ENCODE data around the gene NPIPB4.
"Not testable (repeated sequence)": the region's sequence is repeated elsewhere in the genome, so short reads cannot be mapped to it uniquely, and the experiment has no call there.

Gene NPIPB4

DNA sequence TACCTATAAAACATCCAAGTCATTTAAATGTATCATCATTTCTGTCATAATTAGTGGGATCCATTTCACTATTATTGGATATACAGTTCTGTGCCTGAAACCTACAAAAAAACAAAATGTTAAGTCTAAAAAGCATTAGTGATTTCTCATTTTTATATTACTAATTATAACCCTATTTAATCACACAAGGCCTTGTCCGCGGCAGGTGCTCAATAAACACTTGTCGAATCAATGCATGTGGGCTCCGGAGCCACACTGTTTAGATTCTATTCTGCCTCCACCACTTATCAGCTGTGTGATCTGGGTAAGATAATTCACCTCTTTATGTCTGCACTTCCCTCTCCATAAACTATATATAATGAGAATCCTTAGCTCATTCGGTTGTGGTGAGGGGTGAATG lies at the start of gene NPIPB4:
Gene NPIPB4, minus strand, starts transcription at position 101 of the 400 bp plus-strand sequence. CDS start 378 bp downstream, outside the sequence.
- FAIRE-seq, result not testable (repeated sequence)

DNA sequence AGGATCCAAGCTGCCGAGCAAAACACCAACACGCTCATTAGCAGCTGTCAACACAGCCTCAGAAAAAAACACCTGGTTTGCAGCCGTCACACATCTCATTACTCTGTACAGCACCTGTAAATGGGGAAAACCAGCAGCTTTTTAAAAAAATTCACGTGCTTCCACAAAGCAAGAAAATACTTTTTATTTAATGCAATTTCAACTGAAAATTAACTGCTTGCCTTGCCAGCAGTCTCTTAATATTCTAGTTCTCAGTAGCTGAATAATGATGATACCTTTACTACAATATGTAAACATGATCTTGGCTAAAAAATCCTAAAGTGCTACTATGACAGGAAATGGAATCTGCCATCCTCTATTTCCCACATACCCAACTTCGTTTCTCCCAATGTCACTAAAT lies 41.4 kb upstream of the NPIPB4 start:
- not testable (repeated sequence) for FAIRE-seq

DNA sequence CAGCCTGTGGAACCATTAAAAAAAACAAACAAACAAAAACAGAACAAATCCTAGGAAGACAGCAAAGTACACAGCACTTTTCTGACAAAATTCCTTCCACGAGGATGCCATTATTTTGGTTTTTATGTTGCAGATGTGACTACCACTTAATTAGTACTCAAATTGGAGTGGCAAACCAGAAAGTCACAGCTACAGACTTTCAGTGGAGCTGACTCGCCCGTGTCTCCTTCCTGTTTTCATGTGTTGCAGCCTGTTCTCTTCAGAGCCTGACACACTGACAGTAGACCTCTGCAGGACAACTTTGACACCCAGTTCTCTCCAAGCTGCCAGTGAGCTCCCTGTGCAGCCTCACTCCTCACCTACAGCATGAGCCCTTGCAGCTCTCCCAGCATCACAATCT lies 24.4 kb upstream of the NPIPB4 start:
- FAIRE-seq, result not testable (repeated sequence)

DNA sequence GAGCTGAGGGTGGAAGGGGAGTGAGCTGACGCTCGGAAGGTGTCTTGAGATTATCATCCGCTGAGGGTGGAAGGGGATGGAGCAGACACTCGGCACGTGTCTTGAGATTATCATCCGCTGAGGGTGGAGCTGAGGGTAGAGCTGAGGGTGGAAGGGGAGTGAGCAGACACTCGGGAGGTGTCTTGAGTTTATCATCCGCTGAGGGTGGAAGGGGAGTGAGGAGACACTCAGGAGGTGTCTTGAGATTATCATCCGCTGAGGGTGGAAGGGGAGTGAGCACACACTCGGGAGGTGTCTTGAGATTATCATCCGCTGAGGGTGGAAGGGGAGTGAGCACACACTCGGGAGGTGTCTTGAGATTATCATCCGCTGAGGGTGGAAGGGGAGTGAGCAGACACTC lies 20.4 kb downstream of the NPIPB4 start:
- FAIRE-seq, result not testable (repeated sequence)

DNA sequence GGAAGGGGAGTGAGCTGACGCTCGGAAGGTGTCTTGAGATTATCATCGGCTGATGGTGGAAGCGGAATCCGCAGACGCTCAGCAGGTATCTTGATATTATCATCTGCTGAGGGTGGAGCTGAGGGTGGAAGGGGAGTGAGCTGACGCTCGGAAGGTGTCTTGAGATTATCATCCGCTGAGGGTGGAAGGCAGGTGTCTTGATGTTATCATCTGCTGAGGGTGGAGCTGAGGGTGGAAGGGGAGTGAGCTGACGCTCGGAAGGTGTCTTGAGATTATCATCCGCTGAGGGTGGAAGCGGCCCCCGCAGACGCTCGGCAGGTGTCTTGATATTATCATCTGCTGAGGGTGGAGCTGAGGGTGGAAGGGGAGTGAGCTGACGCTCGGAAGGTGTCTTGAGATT lies 21.2 kb downstream of the NPIPB4 start:
- not testable (repeated sequence) for FAIRE-seq

DNA sequence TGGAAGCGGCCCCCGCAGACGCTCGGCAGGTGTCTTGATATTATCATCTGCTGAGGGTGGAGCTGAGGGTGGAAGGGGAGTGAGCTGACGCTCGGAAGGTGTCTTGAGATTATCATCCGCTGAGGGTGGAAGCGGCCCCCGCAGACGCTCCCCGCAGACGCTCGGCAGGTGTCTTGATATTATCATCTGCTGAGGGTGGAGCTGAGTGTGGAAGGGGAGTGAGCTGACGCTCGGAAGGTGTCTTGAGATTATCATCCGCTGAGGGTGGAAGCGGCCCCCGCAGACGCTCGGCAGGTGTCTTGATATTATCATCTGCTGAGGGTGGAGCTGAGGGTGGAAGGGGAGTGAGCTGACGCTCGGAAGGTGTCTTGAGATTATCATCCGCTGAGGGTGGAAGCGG lies 21.8 kb downstream of the NPIPB4 start:
- not testable (repeated sequence) for FAIRE-seq

DNA sequence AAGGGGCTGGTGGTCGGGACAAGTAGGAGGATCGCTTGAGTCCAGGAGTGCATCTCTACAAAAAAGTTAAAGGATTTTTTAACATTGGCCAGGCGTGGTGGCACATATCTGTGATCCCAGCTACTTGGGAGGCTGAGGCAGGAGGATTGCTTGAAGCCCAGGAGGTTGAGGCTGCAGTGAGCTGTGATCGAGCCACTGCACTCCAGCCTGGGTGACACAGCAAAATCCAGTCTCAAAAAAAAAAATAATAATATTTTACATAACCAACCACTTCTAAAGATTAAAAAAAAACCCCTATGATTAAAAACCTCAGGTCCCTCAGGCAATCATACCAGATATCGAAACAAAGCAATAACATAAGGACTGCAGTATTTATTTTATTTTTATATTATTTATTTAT lies 23.3 kb downstream of the NPIPB4 start:
- not testable (repeated sequence) for FAIRE-seq

DNA sequence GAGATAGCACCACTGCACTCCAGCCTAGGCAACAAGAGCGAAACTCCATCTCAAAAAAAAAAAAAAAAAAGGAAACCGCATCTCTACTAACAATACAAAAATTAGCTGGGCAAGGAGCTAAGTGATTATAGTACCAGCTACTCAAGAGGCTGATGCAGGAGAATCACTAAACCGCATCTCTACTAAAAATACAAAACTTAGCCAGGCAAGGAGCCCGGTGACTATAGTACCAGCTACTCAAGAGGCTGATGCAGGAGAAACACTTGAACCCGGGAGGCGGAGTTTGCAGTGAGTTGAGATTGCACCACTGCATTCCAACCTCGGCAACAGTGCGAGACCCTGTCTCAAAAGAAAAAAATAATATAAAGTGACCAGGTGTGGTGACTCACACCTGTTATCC lies 27.6 kb downstream of the NPIPB4 start:
- FAIRE-seq, result not testable (repeated sequence)

DNA sequence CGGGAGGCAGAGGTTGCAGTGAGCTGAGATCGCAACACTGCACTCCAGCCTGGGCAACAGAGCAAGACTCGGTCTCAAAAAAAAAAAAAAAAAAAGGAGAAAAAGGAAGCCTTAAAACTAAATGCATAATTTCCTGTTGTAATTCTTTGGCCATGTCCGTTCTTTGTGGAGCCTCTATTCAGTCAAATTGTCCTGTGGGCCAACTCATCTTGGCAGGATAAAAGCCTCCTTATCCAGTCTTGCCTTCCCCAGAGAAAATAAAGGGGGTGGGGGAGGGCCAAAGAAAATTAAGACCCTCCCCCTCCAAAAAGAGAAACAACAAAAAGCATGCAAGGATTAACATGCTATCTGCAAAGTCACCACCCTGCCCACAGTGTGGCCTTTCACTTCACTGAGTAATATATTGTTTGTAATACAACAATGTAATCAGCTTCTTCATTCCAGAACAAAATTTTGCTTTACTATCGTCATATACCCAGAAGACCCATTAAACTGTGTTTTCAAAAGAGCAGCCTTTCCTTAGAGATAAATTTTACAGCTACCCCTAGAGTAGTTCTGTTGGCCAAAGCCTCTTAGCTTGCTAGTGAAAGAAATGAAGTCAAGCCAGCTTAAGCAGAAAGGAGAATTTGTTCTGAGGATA lies 31.4 kb downstream of the NPIPB4 start:
- not testable (repeated sequence) for FAIRE-seq

DNA sequence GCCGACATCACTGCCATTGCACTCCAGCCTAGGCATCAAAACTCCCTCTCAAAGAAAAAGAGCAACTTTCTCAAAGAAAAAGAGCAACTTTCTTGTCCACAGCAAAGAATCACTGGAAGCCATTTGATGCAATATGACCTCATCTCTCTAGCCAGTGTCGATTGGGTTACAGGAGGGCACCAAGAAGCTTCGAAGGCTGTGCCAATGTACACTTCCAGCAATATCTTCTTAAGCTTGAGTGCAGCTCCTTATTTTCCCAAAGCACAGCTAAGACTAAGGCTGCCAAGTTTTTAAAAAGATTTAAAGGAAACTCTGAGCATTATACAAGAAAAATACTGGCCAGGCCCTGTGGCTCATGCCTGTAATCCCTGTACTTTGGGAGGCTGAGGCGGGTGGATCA lies 32.0 kb downstream of the NPIPB4 start:
- FAIRE-seq, result not testable (repeated sequence)

DNA sequence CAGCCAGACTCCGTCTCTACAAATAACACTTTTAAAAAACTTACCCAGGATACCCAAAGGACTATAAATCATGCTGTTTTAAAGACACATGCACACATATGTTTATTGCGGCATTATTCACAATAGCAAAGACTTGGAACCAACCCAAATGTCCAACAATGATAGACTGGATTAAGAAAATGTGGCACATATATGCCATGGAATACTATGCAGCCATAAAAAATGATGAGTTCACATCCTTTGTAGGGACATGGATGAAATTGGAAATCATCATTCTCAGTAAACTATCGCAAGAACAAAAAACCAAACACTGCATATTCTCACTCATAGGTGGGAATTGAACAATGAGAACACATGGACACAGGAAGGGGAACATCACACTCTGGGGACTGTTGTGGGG lies 34.3 kb downstream of the NPIPB4 start:
- FAIRE-seq, result not testable (repeated sequence)

DNA sequence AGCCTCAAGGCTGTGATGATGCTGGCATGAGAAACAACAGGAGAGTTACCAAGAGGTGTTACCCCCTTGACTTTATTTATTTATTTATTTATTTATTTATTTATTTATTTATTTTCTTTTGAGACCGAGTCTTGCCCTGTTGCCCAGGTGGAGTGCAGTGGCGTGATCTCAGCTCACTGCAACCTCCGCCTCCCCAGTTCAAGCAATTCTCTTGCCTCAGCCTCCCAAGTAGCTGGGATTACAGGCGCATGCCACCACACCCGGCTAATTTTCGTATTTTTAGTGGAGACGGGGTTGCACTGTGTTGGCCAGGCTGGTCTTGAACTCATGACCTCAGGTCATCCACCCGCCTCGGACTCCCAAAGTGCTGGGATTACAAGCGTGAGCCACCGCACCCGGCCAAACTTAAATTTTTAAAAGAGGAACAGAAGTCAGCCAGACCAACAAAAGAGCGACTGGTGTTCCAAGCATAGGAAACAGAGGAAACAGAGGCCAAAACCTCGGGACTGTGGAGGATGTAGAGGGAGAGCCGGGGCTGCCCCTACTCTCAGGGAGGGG lies 36.6 kb downstream of the NPIPB4 start:
- not testable (repeated sequence) for FAIRE-seq

DNA sequence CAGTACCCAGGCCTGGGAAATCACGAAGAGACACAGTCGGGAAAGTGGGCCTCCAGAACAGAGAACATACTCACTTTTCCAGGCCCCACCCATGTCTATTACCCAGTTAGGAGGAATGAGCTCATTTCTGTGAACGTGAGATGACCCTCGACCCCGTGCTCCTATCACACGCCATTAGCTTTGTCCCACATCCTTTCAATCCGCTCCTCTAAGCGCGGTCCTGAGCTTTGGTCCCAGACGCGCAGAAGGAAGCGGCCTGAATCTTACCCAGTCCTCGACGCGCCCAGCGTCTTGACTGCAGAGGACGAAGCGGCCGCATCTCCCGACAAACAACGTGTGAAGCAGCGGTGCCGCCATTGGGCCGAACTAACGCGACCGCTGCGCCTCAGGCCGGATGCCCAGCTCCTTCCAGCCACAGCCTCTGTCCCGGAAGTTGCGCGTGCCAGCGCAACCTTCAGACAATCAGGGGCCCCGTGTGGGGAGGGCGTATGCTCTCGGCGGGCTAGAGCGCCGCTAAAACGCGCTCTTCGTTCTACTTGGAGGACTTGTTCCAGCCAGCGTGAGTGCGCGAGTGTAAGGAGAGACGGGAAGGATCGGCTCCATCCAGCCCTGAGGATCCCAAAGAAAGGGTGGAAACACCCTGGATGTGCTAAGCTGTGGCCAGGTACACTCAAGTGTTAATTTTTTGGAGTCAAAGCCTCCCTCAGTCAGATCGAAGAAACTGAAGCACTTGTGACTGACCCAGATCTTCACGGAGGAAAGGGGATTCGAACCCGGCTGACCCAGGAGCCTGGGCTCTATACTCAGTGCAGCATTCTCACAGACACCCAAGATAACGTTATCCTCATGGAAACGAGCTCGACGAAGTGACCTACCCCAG lies 37.3 kb downstream of the NPIPB4 start:
- not testable (repeated sequence) for FAIRE-seq

DNA sequence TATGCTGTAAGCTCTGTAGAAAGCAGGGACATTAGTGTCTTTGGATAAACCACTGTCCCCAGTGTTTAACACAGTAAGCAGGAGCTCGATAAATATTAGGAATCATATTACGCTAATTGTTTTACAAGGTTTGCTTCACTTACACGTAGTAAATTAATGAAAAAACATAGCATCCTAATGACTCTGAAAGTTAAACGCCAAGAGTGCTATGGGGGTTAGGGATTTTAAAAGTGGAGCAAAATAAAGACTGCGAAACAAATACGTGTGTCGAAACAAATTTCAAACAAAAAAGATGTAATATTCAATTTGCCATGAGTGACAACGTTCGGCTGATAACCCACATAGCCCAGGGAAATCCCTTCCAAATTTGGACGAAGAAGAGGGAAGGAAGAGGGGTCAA lies 37.9 kb downstream of the NPIPB4 start:
- not testable (repeated sequence) for FAIRE-seq

DNA sequence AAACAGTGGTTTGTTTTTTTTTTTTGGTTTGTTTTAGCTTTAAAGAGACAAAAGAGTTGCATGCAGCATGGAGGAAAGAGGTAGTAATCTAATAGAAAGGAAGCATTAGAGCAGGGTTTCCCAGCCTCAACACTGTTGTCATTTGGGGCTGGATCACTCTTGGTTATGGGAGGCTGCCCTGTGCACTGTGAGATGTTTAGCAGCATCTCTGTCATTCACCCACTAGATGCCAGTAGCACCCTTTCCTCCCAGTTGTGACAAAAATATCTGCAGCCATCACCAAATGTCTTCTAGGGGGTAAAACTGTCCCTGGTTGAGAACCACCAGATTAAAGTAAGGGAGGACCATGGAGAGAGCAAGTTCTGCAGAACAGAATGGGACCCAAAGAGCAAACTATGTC lies 40.5 kb downstream of the NPIPB4 start:
- FAIRE-seq, result not testable (repeated sequence)

DNA sequence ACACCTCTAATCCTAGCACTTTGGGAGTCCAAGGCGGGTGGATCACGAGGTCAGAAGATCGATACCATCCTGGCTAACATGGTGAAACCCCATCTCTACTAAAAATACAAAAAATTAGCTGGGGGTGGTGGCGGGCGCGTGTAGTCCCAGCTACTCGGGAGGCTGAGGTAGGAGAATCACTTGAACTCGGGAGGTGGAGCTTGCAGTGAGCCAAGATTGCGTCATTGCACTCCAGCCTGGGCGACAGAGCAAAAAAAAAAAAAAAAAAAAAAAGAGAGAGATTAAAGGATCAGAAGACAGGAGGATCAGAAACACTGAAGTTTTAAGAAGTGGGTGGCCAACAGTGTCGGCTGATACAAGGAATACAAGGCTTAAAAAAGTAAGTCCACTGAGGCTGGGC lies 41.9 kb downstream of the NPIPB4 start:
- not testable (repeated sequence) for FAIRE-seq

DNA sequence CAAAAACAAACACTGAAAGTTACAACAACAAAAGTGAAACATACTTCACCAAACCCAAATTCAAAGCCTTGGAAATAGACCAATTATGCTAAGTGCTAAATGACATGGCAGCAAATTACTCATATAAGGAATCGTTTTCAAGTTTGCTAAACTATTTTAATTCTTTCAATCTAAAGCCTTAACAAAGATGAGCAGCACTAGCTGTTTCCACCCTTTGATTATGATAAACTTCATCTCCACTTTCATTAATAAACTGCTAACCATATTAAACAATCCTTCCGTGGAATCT lies 55.2 kb downstream of the NPIPB4 start:
- not testable (repeated sequence) for FAIRE-seq

DNA sequence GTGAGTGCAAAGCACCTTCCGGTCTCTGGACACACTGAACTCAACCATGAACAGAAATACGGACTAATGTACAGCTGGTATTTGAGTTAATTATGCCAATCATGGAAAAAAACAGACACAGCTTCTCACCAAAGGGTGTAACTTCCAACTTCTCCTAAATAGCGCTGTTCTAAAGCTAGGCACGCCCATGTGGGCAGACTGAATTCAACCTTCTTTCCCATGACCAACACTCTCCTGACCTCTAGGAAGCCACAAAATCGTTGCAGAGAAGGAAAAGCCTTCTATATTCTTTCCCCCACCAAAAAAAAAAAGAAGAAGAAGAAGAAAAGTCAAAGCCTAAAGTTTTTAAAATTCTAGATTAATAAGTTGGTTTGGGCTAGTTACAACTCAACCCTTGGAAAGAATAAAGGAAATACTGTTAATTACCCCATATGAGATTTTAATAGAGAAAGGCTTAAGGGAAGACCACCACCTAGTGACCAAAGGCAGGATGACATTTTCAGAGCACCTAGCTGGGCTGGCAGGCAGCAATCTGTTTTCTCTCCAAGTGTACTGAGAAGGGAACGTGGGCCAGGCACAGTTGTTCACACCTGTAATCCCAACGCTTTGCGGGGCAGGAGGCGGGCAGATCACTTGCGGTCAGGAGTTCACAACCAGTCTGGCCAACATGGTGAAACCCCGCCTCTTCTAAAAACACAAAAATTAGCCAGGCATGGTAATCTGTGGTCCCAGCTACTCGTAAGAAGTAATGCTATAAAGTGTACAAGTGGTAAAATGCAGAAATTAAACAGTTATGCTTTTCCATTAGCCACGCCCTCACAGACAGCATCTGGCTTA lies 55.8 kb downstream of the NPIPB4 start:
- not testable (repeated sequence) for FAIRE-seq

DNA sequence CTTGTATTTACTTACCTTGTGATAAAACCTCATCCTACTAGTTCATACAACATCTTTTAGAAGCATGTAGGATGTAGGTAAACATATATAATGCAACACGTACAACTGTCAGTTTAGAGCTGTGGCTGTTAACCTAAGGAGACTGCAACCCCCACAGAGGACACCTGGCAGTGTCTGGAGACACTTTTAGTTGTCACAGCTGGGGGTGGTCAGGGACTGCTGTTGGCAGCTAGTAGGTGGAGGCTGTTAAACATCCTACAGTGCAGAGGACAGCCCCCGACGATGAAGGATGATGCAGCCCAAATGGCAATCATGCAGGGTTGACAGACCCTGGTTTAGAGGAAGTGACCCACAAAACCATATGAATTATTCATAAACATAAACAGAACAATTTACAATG lies 59.0 kb downstream of the NPIPB4 start:
- FAIRE-seq, result not testable (repeated sequence)

DNA sequence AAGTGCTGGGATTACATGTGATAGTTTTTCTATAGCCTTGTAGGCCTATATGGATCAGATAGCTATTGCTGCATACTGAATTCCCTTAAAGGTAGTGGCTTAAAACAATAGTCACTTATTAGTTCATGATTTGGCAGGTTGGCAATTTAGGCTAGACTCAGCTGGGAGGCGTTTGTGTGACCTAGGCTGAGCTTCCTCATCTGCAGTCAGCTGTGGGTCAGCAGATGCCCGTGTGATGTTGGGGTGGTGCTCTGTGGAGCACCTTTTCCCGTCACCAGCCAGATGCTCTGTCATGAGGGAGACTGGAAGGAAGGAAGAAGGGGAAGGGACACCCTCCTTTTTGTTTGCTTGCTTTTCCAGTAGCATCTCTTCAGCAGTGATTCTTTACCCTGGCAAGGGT lies 64.2 kb downstream of the NPIPB4 start:
- not testable (repeated sequence) for FAIRE-seq

DNA sequence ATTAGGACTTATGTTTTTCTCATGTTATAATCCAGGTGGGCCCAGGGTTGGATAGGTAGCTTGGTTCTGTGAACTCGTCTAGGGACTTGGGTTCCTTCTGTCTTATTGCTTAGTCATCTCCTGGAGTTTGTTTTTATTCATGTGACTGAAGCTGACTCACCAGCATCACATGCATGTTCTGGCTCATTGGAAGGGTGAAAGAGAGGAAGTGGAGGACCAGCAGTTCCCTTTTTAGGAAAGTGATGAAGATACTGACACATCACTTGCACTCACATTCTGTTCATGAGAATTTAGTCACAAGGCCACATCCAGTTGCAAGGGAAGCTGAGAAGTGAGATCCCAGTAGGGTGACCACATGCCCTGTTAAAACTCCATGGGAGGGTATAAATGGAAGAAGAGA lies 67.0 kb downstream of the NPIPB4 start:
- FAIRE-seq, result not testable (repeated sequence)
